ENCODE results near the gene STK32C. TPM values are rescaled to one million over a fixed set of nuclear protein-coding genes. Genes with fewer than 3 reads are reported as not detected.

Gene STK32C
- total and polyA plus RNA-seq, 2 experiments from 2014 or later = 8.8 to 9.8 TPM

DNA sequence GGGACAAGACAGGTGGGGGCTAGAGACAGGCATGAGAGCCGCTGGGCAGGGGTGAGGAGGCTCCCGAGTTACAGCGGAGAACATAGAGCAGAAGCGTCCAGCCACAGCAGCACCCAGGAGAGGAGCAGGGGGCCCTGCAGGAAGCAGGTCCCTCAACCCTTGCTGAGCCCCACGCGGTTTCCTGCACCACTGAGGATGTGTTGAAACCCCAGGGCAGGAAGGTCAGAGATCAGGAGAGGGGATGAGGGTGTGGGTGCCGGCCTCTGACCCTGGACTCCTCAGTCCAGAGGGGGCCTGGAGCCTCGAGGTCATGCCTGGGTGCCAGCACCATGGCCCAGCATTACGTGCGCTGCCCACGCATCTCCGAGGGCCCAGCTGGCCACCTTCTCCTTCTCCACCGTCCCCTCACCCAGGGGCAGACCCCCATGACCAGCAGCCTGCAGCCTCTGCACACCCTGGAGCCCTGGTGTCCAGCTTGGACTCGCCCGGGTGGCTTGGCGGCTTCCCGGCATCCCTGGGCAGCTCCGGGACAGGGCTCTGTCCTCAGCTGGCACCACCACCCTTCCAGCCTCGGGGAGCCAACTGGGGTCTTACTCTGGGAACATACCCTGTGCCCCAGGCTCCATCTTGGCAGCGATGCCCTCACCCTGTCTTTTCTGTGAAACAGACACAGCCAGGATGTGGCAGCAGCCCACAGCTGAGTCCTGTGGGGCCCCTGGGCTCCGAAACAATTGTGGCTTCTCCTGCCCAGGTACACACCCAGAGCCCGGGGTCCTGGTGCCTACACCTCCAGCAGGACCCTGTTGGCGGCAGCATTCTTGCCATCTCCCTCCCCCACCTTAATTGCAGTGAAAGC lies 52.0 kb downstream of the STK32C start:
- no peaks in the 10 kb centered on the region for H3K9me3 ChIP-seq (ENCODE audit: low read depth)
- TF ChIP-seq EZH2 (IDR thresholded peaks at IDR 0.05; ENCODE audit: insufficient read depth, poor library complexity, severe bottlenecking) (no peak), EZH2phosphoT487 (IDR thresholded peaks at IDR 0.05; ENCODE audit: insufficient read depth, low read depth) (no peak)
- no peak overlapping the region for H3K9ac ChIP-seq
- H3K4me2 ChIP-seq (ENCODE audit: unreplicated experiment) = no peak overlapping the region
- H2AFZ ChIP-seq = no peak overlapping the region
- no peak overlapping the region for H3K27ac ChIP-seq
- DNase-seq = no peak
- no peaks in the 10 kb centered on the region for H3F3A ChIP-seq (ENCODE audit: insufficient read depth)
- no peaks in the 10 kb centered on the region for H4K20me1 ChIP-seq (ENCODE audit: insufficient read depth)
- H3K9me2 ChIP-seq (ENCODE audit: insufficient read depth) = no peaks in the 10 kb centered on the region
- H3K36me3 ChIP-seq (ENCODE audit: low read depth) = no peaks in the 10 kb centered on the region
- in situ Hi-C loops (cut with MboI) = no loop called here
- no peak overlapping the region for H3K4me3 ChIP-seq
- no peaks in the 10 kb centered on the region for H3K27me3 ChIP-seq (replicated peaks; ENCODE audit: insufficient read depth)
- 80 to 84% methylated on average over 22 to 23 of the region's 23 CpGs for WGBS, 2 experiments (ENCODE audit: low coverage in 1 of 2, low lambda C conversion rate in 2 of 2, missing lambda C conversion rate in 2 of 2)
- H3K79me2 ChIP-seq (ENCODE audit: insufficient read depth) = no peaks in the 10 kb centered on the region
- H3K4me1 ChIP-seq (ENCODE audit: insufficient read depth) = peaks cover 5% of the 10 kb centered on the region; the same call in 1 of the 2 replicates

- Histone ChIP-seq H3K27me3 (replicated peaks; ENCODE audit: insufficient read depth) (no peaks in the 10 kb centered on the region), H3K4me3 (no peak overlapping the region), H3K27ac (no peak overlapping the region), H3K36me3 (ENCODE audit: low read depth) (no peaks in the 10 kb centered on the region), H4K20me1 (ENCODE audit: insufficient read depth) (no peaks in the 10 kb centered on the region), H3K4me1 (ENCODE audit: insufficient read depth) (peaks cover 5% of the 10 kb centered on the region; the same call in 1 of the 2 replicates), H2AFZ (no peak overlapping the region), H3K9me3 (ENCODE audit: low read depth) (no peaks in the 10 kb centered on the region), H3K4me2 (ENCODE audit: unreplicated experiment) (no peak overlapping the region), H3K79me2 (ENCODE audit: insufficient read depth) (no peaks in the 10 kb centered on the region), H3K9ac (no peak overlapping the region), H3F3A (ENCODE audit: insufficient read depth) (no peaks in the 10 kb centered on the region), H3K9me2 (ENCODE audit: insufficient read depth) (no peaks in the 10 kb centered on the region)
- in situ Hi-C loops (cut with MboI) = no loop called here
- 64 to 69% methylated on average over 13 to 14 of the region's 14 CpGs for WGBS, 2 experiments (ENCODE audit: low coverage in 1 of 2, low lambda C conversion rate in 2 of 2, missing lambda C conversion rate in 2 of 2)
- DNase-seq = no peak
- no peak for TF ChIP-seq EZH2 (IDR thresholded peaks at IDR 0.05; ENCODE audit: insufficient read depth, poor library complexity, severe bottlenecking)
- TF ChIP-seq EZH2phosphoT487 (IDR thresholded peaks at IDR 0.05; ENCODE audit: insufficient read depth, low read depth) = no peak
Measured at GRCh38 chr10:132254841-132255240, 52.9 kb downstream of the STK32C start.

DNA sequence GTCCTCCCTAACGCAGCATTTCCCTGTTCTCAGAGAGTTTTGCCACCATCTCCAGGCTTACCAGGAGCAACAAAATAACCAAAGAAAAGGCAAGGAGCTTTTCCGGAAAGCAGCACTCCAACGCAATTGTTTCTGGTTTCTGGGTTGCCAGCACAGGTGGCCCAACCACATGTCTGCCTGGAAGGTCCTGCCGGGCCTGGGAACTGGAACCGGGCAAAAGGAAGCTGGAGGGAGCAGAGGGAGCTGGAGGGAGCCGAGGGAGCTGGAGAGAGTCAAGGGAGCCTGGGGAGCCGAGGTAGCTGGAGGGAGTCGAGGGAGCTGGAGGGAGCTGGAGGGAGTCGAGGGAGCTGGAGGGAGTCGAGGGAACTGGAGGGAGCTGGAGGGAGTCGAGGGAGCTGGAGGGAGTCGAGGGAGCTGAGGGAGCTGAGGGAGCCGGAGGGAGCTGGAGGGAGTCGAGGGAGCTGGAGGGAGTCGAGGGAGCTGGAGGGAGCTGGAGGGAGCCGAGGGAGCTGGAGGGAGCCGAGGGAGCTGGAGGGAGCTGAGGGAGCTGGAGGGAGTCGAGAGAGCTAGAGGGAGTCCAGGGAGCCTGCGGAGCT lies 54.6 kb downstream of the STK32C start:
- peaks cover 5% of the 10 kb centered on the region; the same call in 1 of the 2 replicates for H3K4me1 ChIP-seq (ENCODE audit: insufficient read depth)
- H3K27ac ChIP-seq = no peak overlapping the region
- no peak for TF ChIP-seq EZH2 (IDR thresholded peaks at IDR 0.05; ENCODE audit: insufficient read depth, poor library complexity, severe bottlenecking)
- no peak for TF ChIP-seq EZH2phosphoT487 (IDR thresholded peaks at IDR 0.05; ENCODE audit: insufficient read depth, low read depth)
- no peaks in the 10 kb centered on the region for H3K9me2 ChIP-seq (ENCODE audit: insufficient read depth)
- DNase-seq = no peak
- WGBS, 2 experiments (ENCODE audit: low coverage in 1 of 2, low lambda C conversion rate in 2 of 2, missing lambda C conversion rate in 2 of 2) = 62 to 66% methylated on average over 10 to 18 of the region's 19 CpGs
- H3K9ac ChIP-seq = no peak overlapping the region
- H3K36me3 ChIP-seq (ENCODE audit: low read depth) = no peaks in the 10 kb centered on the region
- H2AFZ ChIP-seq = no peak overlapping the region
- H3K9me3 ChIP-seq (ENCODE audit: low read depth) = no peaks in the 10 kb centered on the region
- H4K20me1 ChIP-seq (ENCODE audit: insufficient read depth) = no peaks in the 10 kb centered on the region
- H3F3A ChIP-seq (ENCODE audit: insufficient read depth) = no peaks in the 10 kb centered on the region
- no peak overlapping the region for H3K4me3 ChIP-seq
- H3K79me2 ChIP-seq (ENCODE audit: insufficient read depth) = no peaks in the 10 kb centered on the region
- H3K27me3 ChIP-seq (replicated peaks; ENCODE audit: insufficient read depth) = no peaks in the 10 kb centered on the region
- H3K4me2 ChIP-seq (ENCODE audit: unreplicated experiment) = no peak overlapping the region
- in situ Hi-C loops (cut with MboI) = no loop called here

GRCh38 chr10:132252412-132252811 lies 55.3 kb downstream of the STK32C start:
- Histone ChIP-seq H3K36me3 (ENCODE audit: low read depth) (no peaks in the 10 kb centered on the region), H3K9ac (no peak overlapping the region), H3K4me1 (ENCODE audit: insufficient read depth) (peaks cover 5% of the 10 kb centered on the region; the same call in 1 of the 2 replicates), H3K4me2 (ENCODE audit: unreplicated experiment) (no peak overlapping the region), H3K27me3 (replicated peaks; ENCODE audit: insufficient read depth) (no peaks in the 10 kb centered on the region), H4K20me1 (ENCODE audit: insufficient read depth) (no peaks in the 10 kb centered on the region), H3K9me2 (ENCODE audit: insufficient read depth) (no peaks in the 10 kb centered on the region), H3K27ac (no peak overlapping the region), H3K9me3 (ENCODE audit: low read depth) (no peaks in the 10 kb centered on the region), H2AFZ (no peak overlapping the region), H3K4me3 (no peak overlapping the region), H3F3A (ENCODE audit: insufficient read depth) (no peaks in the 10 kb centered on the region), H3K79me2 (ENCODE audit: insufficient read depth) (no peaks in the 10 kb centered on the region)
- TF ChIP-seq EZH2 (IDR thresholded peaks at IDR 0.05; ENCODE audit: insufficient read depth, poor library complexity, severe bottlenecking) (no peak), EZH2phosphoT487 (IDR thresholded peaks at IDR 0.05; ENCODE audit: insufficient read depth, low read depth) (no peak)
- WGBS, 2 experiments (ENCODE audit: low coverage in 1 of 2, low lambda C conversion rate in 2 of 2, missing lambda C conversion rate in 2 of 2) = 91 to 93% methylated on average over 16 to 17 of the region's 17 CpGs
- no peak for DNase-seq
- in situ Hi-C loops (cut with MboI) = no loop called here

All from GM23248 (cell line).